GF-D8 (cell line): ENCODE data around the gene ARL5B.
"Not testable (repeated sequence)": the region's sequence is repeated elsewhere in the genome, so short reads cannot be mapped to it uniquely, and the experiment has no call there.

ENCODE experiments used
- DNase-seq: peaks from one replicate; lab custom pipeline; 2025; lab: John Stamatoyannopoulos, UW

ARL5B gene, protein sequence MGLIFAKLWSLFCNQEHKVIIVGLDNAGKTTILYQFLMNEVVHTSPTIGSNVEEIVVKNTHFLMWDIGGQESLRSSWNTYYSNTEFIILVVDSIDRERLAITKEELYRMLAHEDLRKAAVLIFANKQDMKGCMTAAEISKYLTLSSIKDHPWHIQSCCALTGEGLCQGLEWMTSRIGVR

GRCh38 chr10:18659125-18659818 lies at the start of gene ARL5B:
TSS of gene ARL5B (plus strand) at chr10:18659431. CDS start at chr10:18659638, 207 bp downstream.
- DNase-seq, result peak; percentile 87

DNA sequence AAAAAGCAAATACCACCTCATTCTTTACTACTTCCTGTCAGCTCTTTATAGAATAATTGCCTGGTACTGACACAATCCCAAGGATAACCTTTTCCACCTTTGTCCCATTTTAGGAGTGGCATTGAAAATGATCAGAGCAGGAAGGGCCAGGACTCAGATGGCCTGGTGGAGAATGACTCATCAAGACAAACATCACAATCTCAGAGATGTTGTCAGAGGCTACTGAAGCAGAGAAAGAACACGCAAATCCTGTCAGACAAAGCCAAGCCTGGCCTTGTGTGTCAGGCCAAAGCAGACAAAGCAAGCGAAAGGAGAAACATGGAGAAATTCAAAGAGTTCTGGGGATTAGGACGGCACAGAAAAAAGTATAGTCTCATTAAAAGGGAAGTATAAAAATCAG lies 48.7 kb upstream of the ARL5B start:
- no peak for DNase-seq

DNA sequence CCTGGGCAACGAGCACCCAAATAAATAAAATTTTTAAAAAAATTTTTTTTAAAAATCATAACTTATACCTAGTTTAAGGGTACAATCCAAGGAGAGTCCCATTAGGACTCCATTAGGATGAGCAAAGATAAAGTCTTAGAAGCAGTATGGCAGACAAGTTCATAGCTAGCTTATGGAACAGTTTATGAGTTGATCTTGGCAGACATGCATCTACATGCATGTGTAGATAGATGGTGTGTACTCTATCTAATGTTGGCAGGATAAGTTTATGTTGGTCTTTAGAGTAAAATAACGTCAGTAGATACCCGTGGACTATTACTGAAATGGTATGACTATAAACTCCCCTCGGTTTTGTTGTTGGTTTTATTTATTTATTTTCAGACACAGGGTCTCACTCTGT lies 48.1 kb upstream of the ARL5B start:
- DNase-seq, result no peak

GRCh38 chr10:18615618-18616017 lies 43.6 kb upstream of the ARL5B start:
- no peak for DNase-seq

- peak; percentile 23 for DNase-seq
Observed at GRCh38 chr10:18616337-18616736, 42.9 kb upstream of the ARL5B start.

GRCh38 chr10:18619016-18619415 lies 40.2 kb upstream of the ARL5B start:
- DNase-seq, result no peak

DNA sequence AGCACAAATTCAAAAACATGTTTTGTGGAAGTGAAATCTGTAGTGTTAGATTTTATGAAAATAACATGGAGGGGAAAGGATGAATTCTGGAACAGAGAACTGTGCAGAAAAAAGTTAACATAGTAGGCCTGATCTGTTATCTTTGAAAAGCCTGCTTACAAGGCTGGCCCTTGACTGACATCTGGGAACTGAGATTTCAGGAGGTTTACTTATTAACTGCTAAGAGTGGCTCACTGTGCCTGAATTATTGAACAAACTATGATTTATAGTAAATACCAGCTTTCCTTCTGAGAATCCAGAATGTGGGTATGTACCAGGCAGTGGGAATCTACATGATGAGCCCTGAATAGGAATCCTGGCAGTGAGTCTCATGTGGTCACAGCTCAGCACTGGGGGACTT lies 38.4 kb upstream of the ARL5B start:
- no peak for DNase-seq

DNA sequence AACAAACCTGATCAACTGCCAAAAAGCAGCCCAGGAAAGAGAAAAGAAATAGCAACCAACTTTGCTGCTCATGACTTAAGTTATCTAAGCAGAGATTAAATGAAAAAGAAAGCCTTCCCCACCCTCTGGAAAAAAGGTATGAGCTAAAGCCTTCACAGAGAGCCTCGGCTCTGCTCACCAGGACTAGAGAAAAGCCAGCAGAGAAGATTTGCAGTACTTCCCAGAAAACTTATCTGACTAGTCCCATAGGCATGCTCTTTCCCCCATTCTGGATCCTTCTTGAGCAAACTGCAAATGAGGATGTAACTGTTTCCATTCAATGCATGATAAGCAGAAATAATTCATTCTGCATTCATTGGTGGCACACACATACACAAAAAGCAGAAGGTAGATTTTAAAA lies 35.6 kb upstream of the ARL5B start:
- not testable (repeated sequence) for DNase-seq

GRCh38 chr10:18625886-18626285 lies 33.3 kb upstream of the ARL5B start:
- no peak for DNase-seq

DNA sequence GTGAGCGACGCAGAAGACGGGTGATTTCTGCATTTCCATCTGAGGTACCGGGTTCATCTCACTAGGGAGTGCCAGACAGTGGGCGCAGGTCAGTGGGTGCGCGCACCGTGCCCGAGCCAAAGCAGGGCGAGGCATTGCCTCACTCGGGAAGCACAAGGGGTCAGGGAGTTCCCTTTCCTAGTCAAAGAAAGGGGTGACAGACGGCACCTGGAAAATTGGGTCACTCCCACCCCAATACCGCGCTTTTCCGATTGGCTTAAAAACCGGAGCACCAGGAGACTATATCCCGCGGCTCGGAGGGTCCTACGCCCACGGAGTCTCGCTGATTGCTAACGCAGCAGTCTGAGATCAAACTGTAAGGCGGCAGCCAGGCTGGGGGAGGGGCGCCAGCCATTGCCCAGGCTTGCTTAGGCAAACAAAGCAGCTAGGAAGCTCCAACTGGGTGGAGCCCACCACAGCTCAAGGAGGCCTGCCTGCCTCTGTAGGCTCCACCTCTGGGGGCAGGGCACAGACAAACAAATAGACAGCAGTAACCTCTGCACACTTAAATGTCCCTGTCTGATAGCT lies 31.7 kb upstream of the ARL5B start:
- not testable (repeated sequence) for DNase-seq

DNA sequence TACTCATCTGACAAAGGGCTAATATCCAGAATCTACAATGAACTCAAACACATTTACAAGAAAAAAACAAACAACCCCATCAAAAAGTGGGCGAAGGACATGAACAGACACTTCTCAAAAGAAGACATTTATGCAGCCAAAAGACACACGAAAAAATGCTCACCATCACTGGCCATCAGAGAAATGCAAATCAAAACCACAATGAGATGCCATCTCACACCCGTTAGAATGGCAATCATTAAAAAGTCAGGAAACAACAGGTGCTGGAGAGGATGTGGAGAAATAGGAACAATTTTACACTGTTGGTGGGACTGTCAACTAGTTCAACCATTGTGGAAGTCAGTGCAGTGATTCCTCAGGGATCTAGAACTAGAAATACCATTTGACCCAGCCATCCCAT lies 26.7 kb upstream of the ARL5B start:
- not testable (repeated sequence) for DNase-seq

- DNase-seq, result no peak
Observed at GRCh38 chr10:18635995-18636394, 23.2 kb upstream of the ARL5B start.

DNA sequence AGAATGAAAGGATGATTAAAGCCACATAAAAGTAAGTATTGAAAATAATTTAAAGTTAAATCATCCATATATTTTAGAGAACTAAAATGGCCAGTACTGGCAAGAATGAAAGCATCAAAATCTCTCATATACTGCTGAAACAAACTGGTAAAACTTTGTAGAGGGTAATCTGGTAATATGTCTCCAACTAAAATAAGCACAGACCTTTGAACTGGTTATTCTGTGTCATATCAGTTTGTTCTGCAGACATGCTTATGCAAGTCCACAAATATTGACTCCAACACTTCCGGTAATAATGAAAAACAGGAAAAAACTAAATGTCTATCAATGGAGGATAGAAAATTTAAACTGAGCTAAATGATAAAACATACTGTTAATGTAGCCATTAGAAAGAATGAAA lies 21.8 kb upstream of the ARL5B start:
- not testable (repeated sequence) for DNase-seq

DNA sequence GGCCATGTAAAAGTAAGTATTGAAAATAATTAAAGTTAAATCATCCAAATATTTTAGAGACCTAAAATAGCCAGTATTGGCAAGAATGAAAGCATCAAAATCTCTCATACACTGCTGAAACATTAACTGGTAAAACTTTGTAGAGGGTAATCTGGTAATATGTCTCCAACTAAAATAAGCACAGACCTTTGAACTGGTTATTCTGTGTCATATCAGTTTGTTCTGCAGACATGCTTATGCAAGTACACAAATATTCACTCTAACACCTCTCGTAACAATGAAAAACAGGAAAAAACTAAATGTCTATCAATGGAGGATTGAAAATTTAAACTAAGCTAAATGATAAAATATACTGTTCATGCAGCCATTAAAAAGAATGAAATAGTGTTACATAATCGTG lies 19.5 kb upstream of the ARL5B start:
- not testable (repeated sequence) for DNase-seq

- DNase-seq, result no peak
Observed at GRCh38 chr10:18647151-18647550, 12.1 kb upstream of the ARL5B start.

GRCh38 chr10:18647945-18648344 lies 11.3 kb upstream of the ARL5B start:
- no peak for DNase-seq

DNA sequence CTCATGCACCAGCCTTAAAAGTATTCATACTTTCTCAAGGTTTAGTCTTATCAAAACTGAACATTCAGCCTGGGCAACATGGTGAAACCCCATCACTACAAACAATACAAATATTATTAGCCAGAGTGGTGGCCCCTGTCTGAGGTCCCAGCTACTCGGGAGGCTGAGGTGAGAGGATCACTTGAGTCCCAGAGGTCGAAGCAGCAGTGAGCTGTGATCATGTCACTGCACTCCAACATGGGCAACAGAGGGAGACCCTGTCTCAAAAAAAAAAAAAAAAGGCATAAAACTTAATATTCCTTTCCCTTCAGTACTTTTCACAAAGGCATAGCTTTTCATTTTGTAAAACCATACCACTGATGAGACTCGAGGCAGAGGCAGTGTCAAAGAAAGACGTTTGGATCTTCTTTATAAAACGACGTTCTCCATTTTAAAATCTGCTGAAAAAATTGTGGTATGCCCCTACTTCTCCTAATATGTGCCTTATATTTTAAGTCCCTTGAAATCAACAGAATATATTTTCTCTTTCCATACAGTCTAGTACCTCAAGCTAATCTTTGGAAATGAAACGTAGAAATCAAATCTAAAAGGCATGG lies 9.8 kb upstream of the ARL5B start:
- no peak for DNase-seq

GRCh38 chr10:18650404-18650997 lies 8.7 kb upstream of the ARL5B start:
- no peak for DNase-seq

GRCh38 chr10:18651324-18652007 lies 7.8 kb upstream of the ARL5B start, which contains the start of gene NSUN6:
TSS of gene NSUN6 (minus strand) at chr10:18651587. CDS start at chr10:18651203, 384 bp downstream.
- DNase-seq, result peak; percentile 78

DNA sequence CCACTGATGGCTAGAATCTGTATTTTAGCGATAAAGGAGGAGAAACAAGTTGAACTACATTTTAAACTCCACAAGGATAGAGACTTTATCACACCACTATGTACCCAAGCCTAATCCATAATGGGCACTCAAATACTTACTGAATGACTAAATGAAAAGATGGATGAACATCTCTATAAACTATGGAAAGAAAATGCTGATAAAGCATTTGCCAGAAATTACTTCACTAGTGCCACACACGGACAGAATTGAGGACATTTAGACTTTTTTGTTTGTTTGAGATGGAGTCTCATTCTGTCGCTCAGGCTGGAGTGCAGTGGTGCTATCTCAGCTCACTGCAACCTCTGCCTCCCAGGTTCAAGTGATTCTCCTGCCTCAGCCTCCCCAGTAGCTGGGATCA lies 6.1 kb upstream of the ARL5B start:
- DNase-seq, result no peak

DNA sequence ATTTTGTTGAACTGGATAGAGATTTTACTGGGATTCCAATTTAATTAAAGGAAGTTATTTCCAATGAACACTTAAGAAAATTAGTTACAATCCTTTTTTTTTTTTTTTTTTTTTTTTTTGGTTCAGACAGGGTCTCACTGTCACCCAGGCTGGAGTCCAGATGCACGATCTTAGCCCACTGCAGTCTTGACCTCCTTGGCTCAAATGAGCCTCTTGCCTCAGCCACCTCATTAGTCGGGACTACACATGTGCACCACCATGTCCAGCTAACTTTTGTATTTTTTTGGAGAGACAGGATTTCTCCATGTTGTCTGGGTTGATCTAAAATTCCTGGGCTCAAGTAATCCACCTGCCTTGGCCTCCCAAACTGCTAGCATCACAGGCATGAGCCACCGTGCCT lies 2.5 kb upstream of the ARL5B start:
- DNase-seq, result no peak
